ENCODE data around the gene EBF3.
"Not testable (repeated sequence)": the region's sequence is repeated elsewhere in the genome, so short reads cannot be mapped to it uniquely, and the experiment has no call there.

EBF3 gene

DNA sequence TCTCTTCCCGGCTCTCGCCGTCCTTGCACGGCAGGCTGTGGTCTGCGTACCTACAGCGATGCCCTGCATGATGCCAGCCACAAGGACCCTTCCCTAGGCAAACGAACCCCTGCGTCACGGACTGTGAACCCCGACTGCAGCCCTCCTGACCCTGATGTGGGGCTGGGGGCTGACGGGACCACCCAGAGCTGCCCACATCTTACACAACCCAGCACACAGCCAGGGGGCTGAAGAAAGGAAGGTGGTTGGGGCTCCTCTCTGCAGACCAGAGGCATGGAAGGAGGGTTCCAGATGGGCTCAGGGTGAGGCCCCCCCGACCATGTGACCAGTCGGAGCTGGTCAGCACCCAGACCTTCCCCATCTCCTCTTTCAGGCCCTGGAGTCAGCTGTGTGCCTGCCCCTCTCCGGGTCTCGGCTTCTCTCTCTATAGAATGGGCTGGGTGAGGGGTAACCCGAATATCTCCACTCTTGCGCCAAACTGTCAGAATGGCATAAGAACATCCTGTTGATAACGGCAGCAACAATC is 41.4 kb downstream of the EBF3 start:
- H3K36me3 ChIP-seq (replicated peaks; ENCODE audit: low read depth, low read length) = no peaks in the 10 kb centered on the region
- H3K4me2 ChIP-seq (ENCODE audit: low read length) = no peak overlapping the region
- H3K79me2 ChIP-seq (ENCODE audit: low read length) = no peaks in the 10 kb centered on the region
- H3K4me3 ChIP-seq (ENCODE audit: low read length) = no peak overlapping the region
- H3K4me1 ChIP-seq (ENCODE audit: low read length) = no peaks in the 10 kb centered on the region
- no peaks in the 10 kb centered on the region for H4K20me1 ChIP-seq (ENCODE audit: insufficient read depth, low read length)
- no peak overlapping the region for H2AFZ ChIP-seq (ENCODE audit: low read depth, low read length)
- no peaks in the 10 kb centered on the region for H3K27me3 ChIP-seq (ENCODE audit: low read depth, low read length)
- TF ChIP-seq, protein P1, sequence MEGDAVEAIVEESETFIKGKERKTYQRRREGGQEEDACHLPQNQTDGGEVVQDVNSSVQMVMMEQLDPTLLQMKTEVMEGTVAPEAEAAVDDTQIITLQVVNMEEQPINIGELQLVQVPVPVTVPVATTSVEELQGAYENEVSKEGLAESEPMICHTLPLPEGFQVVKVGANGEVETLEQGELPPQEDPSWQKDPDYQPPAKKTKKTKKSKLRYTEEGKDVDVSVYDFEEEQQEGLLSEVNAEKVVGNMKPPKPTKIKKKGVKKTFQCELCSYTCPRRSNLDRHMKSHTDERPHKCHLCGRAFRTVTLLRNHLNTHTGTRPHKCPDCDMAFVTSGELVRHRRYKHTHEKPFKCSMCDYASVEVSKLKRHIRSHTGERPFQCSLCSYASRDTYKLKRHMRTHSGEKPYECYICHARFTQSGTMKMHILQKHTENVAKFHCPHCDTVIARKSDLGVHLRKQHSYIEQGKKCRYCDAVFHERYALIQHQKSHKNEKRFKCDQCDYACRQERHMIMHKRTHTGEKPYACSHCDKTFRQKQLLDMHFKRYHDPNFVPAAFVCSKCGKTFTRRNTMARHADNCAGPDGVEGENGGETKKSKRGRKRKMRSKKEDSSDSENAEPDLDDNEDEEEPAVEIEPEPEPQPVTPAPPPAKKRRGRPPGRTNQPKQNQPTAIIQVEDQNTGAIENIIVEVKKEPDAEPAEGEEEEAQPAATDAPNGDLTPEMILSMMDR (IDR thresholded peaks at IDR 0.05; ENCODE audit: low read depth, low read length) = no peak
- no peak for TF ChIP-seq EZH2phosphoT487 (IDR thresholded peaks at IDR 0.05; ENCODE audit: low read depth)
- no peak overlapping the region for H3K9ac ChIP-seq (ENCODE audit: low read length)
- H3K9me3 ChIP-seq (ENCODE audit: insufficient read depth, low read length) = no peaks in the 10 kb centered on the region
- no peak overlapping the region for H3K27ac ChIP-seq (ENCODE audit: low read length)

GRCh38 chr10:129921801-129922597 is 42.1 kb downstream of the EBF3 start:
- Histone ChIP-seq H3K9ac (ENCODE audit: low read length) (no peak overlapping the region), H3K9me3 (ENCODE audit: insufficient read depth, low read length) (no peaks in the 10 kb centered on the region), H4K20me1 (ENCODE audit: insufficient read depth, low read length) (no peaks in the 10 kb centered on the region), H3K4me2 (ENCODE audit: low read length) (no peak overlapping the region), H3K27me3 (ENCODE audit: low read depth, low read length) (no peaks in the 10 kb centered on the region), H3K27ac (ENCODE audit: low read length) (no peak overlapping the region), H3K36me3 (replicated peaks; ENCODE audit: low read depth, low read length) (no peaks in the 10 kb centered on the region), H3K79me2 (ENCODE audit: low read length) (no peaks in the 10 kb centered on the region), H2AFZ (ENCODE audit: low read depth, low read length) (no peak overlapping the region), H3K4me1 (ENCODE audit: low read length) (no peaks in the 10 kb centered on the region), H3K4me3 (ENCODE audit: low read length) (no peak overlapping the region)
- TF ChIP-seq, protein P1 (IDR thresholded peaks at IDR 0.05; ENCODE audit: low read depth, low read length) = no peak
- no peak for TF ChIP-seq EZH2phosphoT487 (IDR thresholded peaks at IDR 0.05; ENCODE audit: low read depth)

DNA sequence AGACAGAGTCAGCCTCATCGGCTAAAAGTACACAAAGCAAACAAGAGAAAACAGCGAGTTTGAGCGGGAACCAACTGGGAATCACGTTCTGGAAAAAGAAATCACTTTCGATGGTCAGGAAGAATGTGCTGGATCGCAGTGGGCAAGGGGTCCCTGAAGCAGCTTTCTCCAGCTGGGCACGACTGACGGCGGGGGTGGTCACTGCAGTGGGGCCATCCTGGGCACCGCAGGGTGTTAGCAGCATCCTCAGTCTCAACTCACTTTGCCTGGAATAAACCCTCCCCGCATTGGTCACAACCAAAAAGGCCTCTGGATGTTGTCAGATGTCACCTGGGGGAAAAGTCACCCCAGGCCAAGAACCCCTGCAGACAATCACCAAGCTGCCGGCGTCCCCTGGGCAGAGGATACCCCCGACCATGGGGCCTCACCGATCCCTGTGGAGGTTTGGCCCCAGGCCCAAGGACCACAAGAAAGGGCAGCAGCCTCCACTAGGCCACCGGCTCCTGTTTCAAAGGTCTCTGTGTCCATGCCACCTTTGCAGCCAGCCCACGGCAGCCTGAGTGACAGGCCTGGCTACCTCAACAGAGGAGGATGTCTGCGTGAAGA is 42.9 kb downstream of the EBF3 start:
- Histone ChIP-seq H3K79me2 (ENCODE audit: low read length) (no peaks in the 10 kb centered on the region), H3K36me3 (replicated peaks; ENCODE audit: low read depth, low read length) (no peaks in the 10 kb centered on the region), H3K9me3 (ENCODE audit: insufficient read depth, low read length) (no peaks in the 10 kb centered on the region), H3K9ac (ENCODE audit: low read length) (no peak overlapping the region), H2AFZ (ENCODE audit: low read depth, low read length) (no peak overlapping the region), H3K4me3 (ENCODE audit: low read length) (no peak overlapping the region), H3K4me2 (ENCODE audit: low read length) (no peak overlapping the region), H3K4me1 (ENCODE audit: low read length) (no peaks in the 10 kb centered on the region), H4K20me1 (ENCODE audit: insufficient read depth, low read length) (no peaks in the 10 kb centered on the region), H3K27me3 (ENCODE audit: low read depth, low read length) (no peaks in the 10 kb centered on the region), H3K27ac (ENCODE audit: low read length) (no peak overlapping the region)
- TF ChIP-seq, protein P1 (IDR thresholded peaks at IDR 0.05; ENCODE audit: low read depth, low read length) = no peak
- no peak for TF ChIP-seq EZH2phosphoT487 (IDR thresholded peaks at IDR 0.05; ENCODE audit: low read depth)

GRCh38 chr10:129920187-129920586 is 43.9 kb downstream of the EBF3 start:
- H4K20me1 ChIP-seq (ENCODE audit: insufficient read depth, low read length); H3K36me3 ChIP-seq (replicated peaks; ENCODE audit: low read depth, low read length); H3K27ac ChIP-seq (ENCODE audit: low read length); H3K4me1 ChIP-seq (ENCODE audit: low read length); H3K4me2 ChIP-seq (ENCODE audit: low read length); H2AFZ ChIP-seq (ENCODE audit: low read depth, low read length); H3K27me3 ChIP-seq (ENCODE audit: low read depth, low read length); H3K9me3 ChIP-seq (ENCODE audit: insufficient read depth, low read length); H3K79me2 ChIP-seq (ENCODE audit: low read length); H3K4me3 ChIP-seq (ENCODE audit: low read length); H3K9ac ChIP-seq (ENCODE audit: low read length): not testable (repeated sequence)
